GM12891 (cell line): ENCODE measurements around the gene CNPY1.

Experiments
- POLR2A ChIP-seq: IDR thresholded peaks from 2 replicates; pipeline ENCODE4 v1.6.1; 2011; ENCODE audit warnings: low read depth, low read length, control low read depth
- POLR2AphosphoS5 ChIP-seq: IDR thresholded peaks from 2 replicates; pipeline ENCODE4 v1.6.1; 2011; ENCODE audit warnings: low read depth, low read length, control low read depth
- TAF1 ChIP-seq: IDR thresholded peaks from 2 replicates; pipeline ENCODE4 v1.6.1; 2011; ENCODE audit warnings: low read depth, low read length, control low read depth

DNA sequence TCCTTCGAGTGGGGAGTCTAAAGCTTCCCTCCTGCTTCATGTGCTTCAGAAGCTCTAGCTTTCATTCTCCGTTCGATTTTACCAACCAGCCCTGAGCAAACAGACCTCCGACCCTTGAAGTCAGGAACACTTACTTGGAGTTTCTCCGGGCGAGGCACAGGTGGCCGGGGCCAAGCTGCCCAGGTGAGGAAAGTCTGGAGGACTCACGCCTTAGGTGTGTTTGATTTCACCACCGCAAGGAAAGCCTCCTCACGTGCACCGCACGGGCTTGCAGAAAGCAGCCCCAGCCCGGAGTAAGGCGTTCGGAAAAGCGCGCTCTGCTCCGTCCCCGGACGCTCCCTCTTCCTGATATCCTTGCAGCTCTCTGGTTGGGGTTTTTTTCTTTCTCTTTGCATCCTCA is 30.1 kb upstream of the CNPY1 start:
- TF ChIP-seq POLR2AphosphoS5 = no peak
- TF ChIP-seq POLR2A = no peak
- no peak for TF ChIP-seq TAF1
